ENCODE results near the gene HTATSF1.

DNA sequence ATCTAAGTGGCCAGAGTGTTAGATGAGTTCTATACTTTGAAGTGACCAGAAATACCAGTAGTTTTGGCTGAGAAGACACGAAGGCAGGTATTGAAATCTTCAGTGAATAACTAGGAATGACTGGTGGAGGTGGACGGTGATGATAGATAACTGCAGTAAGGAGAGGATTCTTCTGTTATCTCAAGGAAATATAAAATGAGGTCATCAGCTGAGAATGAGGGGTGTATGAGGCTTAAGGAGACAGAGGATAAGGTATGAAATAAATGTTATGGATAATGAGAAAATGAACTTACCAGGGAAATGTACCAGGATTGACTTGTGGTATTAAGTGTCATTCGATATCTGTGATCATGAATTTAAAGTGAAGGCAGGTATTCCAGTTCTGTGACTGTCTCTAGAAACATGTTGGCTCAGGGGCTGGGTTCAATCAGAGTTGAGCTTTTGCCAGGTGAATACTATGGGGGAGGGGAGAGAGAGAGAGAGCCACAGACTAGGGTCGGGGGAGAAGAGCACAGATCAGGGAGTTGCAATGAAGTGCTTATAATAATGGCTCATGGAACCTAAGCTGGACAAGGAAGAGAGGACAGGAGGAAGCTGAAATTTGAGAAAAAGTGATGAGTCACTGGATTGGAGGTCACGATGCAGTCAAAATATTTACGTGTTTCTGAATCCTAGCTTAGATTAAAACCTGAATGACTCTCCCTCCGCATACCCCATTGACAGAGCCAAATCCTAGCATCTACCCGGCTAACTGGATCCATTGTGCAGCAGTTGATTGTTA lies 47.2 kb upstream of the HTATSF1 start:
- TF ChIP-seq EP300 (IDR thresholded peaks at IDR 0.05): no peak
- TF ChIP-seq POLR2A (IDR thresholded peaks at IDR 0.05): no peak
- TF ChIP-seq, protein P1, sequence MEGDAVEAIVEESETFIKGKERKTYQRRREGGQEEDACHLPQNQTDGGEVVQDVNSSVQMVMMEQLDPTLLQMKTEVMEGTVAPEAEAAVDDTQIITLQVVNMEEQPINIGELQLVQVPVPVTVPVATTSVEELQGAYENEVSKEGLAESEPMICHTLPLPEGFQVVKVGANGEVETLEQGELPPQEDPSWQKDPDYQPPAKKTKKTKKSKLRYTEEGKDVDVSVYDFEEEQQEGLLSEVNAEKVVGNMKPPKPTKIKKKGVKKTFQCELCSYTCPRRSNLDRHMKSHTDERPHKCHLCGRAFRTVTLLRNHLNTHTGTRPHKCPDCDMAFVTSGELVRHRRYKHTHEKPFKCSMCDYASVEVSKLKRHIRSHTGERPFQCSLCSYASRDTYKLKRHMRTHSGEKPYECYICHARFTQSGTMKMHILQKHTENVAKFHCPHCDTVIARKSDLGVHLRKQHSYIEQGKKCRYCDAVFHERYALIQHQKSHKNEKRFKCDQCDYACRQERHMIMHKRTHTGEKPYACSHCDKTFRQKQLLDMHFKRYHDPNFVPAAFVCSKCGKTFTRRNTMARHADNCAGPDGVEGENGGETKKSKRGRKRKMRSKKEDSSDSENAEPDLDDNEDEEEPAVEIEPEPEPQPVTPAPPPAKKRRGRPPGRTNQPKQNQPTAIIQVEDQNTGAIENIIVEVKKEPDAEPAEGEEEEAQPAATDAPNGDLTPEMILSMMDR (IDR thresholded peaks at IDR 0.05): no peak

Data from tibial nerve (tissue), 4 donors.